Bronchus fibroblast of lung (primary cell): ENCODE results near the gene TUBA3D. TPM values are rescaled to one million over a fixed set of nuclear protein-coding genes. Genes with fewer than 3 reads are reported as not detected.

Source experiments
- total RNA-seq: library from RNA; depleted of rRNA; stranded (reverse); fragments of >200 nt; gene quantifications from 2 replicates; pipeline ENCODE4 v1.2.3, GENCODE V29; 2015

The TUBA3D gene
- not detected in 2 replicates for total RNA-seq

GRCh38 chr2:131475831-131476230, at the start of gene TUBA3D:
Gene TUBA3D, plus strand, starts transcription at chr2:131476119. Its CDS starts 81 bp downstream, at chr2:131476200.

DNA sequence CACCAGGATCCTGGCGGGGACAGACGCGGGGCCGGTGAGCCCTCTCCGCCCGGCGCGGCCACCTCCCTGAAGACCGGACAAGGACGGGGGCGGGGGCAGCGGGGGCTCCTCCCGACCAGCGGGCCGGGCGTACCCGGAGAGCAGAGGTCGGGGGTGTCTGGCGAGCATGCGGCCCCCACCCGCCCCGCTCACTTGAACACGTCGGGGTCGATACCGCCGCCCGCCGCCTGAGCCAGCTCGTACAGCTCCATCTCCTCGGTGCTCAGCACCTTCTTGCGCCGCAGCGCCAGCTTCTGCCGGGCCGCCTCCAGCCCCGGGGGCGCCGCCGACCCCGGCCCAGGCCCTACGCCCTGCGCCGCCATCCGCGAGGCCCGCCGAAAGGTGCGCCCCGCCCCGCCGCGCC, 16.1 kb downstream of the TUBA3D start, which contains the start of gene MZT2A:
MZT2A (minus strand) TSS at position 383 of the 403 bp plus-strand sequence; CDS start at position 362, 21 bp downstream.

DNA sequence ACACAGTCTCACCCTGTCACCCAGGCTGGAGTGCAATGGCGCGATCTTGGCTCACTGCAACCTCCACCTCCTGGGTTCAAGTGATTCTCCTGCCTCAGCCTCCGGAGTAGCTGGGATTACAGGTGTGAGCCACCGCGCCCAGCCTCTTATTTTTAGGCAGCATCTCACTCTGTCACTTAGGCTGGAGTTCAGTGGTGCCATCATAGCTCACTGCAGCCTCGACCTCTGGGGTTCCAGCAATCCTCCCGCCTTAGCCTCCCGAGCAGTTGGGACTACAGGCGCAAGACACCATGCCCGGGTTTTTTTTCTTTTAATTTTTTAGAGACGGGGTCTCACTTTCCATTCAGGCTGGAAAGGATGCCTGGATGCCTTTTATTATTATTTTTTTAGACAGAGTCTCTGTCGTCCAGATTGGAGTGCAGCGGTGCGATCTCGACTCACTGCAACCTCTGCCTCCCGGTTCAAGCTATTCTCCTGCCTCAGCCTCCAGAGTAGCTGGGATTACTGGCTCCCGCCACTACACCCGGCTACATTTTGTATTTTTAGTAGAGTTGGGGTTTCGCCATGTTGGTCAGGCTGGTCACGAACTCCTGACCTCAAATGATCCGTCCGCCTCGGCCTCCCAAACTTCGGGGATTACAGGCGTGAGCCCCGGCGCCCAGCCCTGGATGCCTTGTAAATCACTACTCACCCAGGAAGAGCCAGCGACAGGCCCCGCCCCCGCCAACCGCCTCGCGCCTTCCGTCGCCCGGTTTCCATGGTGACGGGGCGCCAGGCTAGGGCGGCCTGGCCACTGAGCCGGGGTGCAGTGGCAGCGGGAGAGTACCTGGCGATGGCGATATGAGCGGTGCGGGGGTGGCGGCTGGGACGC, 51.4 kb downstream of the TUBA3D start, which contains the start of gene CCDC74A:
CCDC74A (plus strand) TSS at position 758 of the 871 bp plus-strand sequence; CDS start at position 841, 83 bp downstream.

Other genes with a start within 250 kb of the TUBA3D start
- not detected in 2 replicates for gene RAB6D, start 112.0 kb upstream of the TUBA3D start, total RNA-seq
- gene MZT2A, start 16.3 kb downstream of the TUBA3D start, total RNA-seq, result 204 and 216 TPM in 2 replicates
- gene CCDC74A, start 51.8 kb downstream of the TUBA3D start, total RNA-seq, result 14.6 and 15.5 TPM in 2 replicates